Liver (tissue), 9 donors: ENCODE data around the gene SEMA4D. TPM values are rescaled to one million over a fixed set of nuclear protein-coding genes. Genes with fewer than 3 reads are reported as not detected.

Experiments
- DNase-seq: peaks from one replicate; pipeline ENCODE4 v3.0.0-alpha.2; 2017; ENCODE audit warnings: low spot score
- H3K27ac ChIP-seq, 2 donors: one replicate each; pipeline ENCODE4 v1.7.0; 2013; ENCODE audit warnings: inconsistent platforms in 2 of 2, low read length in 2 of 2, control low read depth in 1 of 2, low read depth in 1 of 2, mild to moderate bottlenecking in 1 of 2
- H3K27me3 ChIP-seq, 4 donors: one replicate each; pipeline versions ENCODE4 v1.6.1 to v1.7.0; 2013; ENCODE audit warnings: low read length in 3 of 4, inconsistent platforms in 1 of 4, mild to moderate bottlenecking in 1 of 4, moderate library complexity in 1 of 4; ENCODE audit not compliant: control insufficient read depth in 4 of 4, insufficient read depth in 4 of 4
- H3K36me3 ChIP-seq, 4 donors: one replicate each; pipeline versions ENCODE4 v1.6.1 to v1.7.0; 2013; ENCODE audit warnings: low read length in 3 of 4, mild to moderate bottlenecking in 3 of 4, low read depth in 1 of 4, moderate library complexity in 1 of 4; ENCODE audit not compliant: control insufficient read depth in 4 of 4, insufficient read depth in 3 of 4
- H3K4me1 ChIP-seq, 4 donors: one replicate each; pipeline versions ENCODE4 v1.6.1 to v1.7.0; 2013; ENCODE audit warnings: low read length in 3 of 4, mild to moderate bottlenecking in 3 of 4, moderate library complexity in 1 of 4; ENCODE audit not compliant: control insufficient read depth in 4 of 4, insufficient read depth in 4 of 4
- H3K4me3 ChIP-seq, 3 donors: one replicate each; pipeline versions ENCODE4 v1.6.1 to v1.7.0; 2013; ENCODE audit warnings: low read length in 3 of 3, control low read depth in 1 of 3, low read depth in 1 of 3, mild to moderate bottlenecking in 1 of 3
- H3K9ac ChIP-seq, 2 donors: one replicate each; pipeline ENCODE4 v1.7.0; 2013; ENCODE audit warnings: low read length in 2 of 2, mild to moderate bottlenecking in 2 of 2, moderate library complexity in 2 of 2, control low read depth in 1 of 2, low read depth in 1 of 2
- H3K9me3 ChIP-seq, 4 donors: one replicate each; pipeline versions ENCODE4 v1.6.1 to v1.7.0; 2013; ENCODE audit warnings: low read length in 3 of 4; ENCODE audit not compliant: control insufficient read depth in 4 of 4
- ATF3 ChIP-seq: IDR thresholded peaks from 2 replicates; pipeline ENCODE4 v1.6.1; 2016; ENCODE audit warnings: antibody characterized with exemption
- CTCF ChIP-seq: fragments of 150-350 bp; IDR thresholded peaks from 2 replicates; pipeline ENCODE4 v1.5.1; 2017; ENCODE audit warnings: improper control_type of control experiment, low read depth, low read length; ENCODE audit not compliant: missing input control
- EGR1 ChIP-seq, 2 donors: IDR thresholded peaks; 2 replicates each; pipeline ENCODE4 v1.6.1; 2016 to 2018; ENCODE audit warnings: antibody characterized with exemption in 2 of 2, low read depth in 2 of 2
- FOXA1 ChIP-seq: IDR thresholded peaks from 2 replicates; pipeline ENCODE4 v1.6.1; 2016; ENCODE audit warnings: antibody characterized with exemption
- FOXA2 ChIP-seq: IDR thresholded peaks from 2 replicates; pipeline ENCODE4 v1.6.1; 2016; ENCODE audit warnings: antibody characterized with exemption
- GABPA ChIP-seq, 2 donors: IDR thresholded peaks in 1 of 2; conservative IDR thresholded peaks in 1 of 2; 2 replicates each; pipeline ENCODE4 v1.6.1; 2016; ENCODE audit warnings: antibody characterized with exemption in 2 of 2, mild to moderate bottlenecking in 1 of 2, moderate library complexity in 1 of 2
- HNF4A ChIP-seq, 2 donors: conservative IDR thresholded peaks; 2 replicates each; pipeline ENCODE4 v1.6.1; 2016; ENCODE audit warnings: antibody characterized with exemption in 2 of 2, mild to moderate bottlenecking in 2 of 2
- HNF4G ChIP-seq: IDR thresholded peaks from 2 replicates; pipeline ENCODE4 v1.6.1; 2016; ENCODE audit warnings: antibody characterized with exemption
- JUND ChIP-seq, 2 donors: IDR thresholded peaks; 2 replicates each; pipeline ENCODE4 v1.6.1; 2016; ENCODE audit warnings: antibody characterized with exemption in 2 of 2
- NR2F2 ChIP-seq: IDR thresholded peaks from 2 replicates; pipeline ENCODE4 v1.6.1; 2016; ENCODE audit warnings: antibody characterized with exemption
- RAD21 ChIP-seq, 2 donors: IDR thresholded peaks; 2 replicates each; pipeline ENCODE4 v1.6.1; 2016; ENCODE audit warnings: antibody characterized with exemption in 2 of 2, mild to moderate bottlenecking in 2 of 2
- REST ChIP-seq: IDR thresholded peaks from 2 replicates; pipeline ENCODE4 v1.6.1; 2016; ENCODE audit warnings: antibody characterized with exemption, mild to moderate bottlenecking
- RXRA ChIP-seq, 2 donors: IDR thresholded peaks; 2 replicates each; pipeline ENCODE4 v1.6.1; 2017 to 2018; ENCODE audit warnings: antibody characterized with exemption in 2 of 2, mild to moderate bottlenecking in 1 of 2
- SP1 ChIP-seq: IDR thresholded peaks from 2 replicates; pipeline ENCODE4 v1.6.1; 2018; ENCODE audit warnings: antibody characterized with exemption, mild to moderate bottlenecking
- TAF1 ChIP-seq: conservative IDR thresholded peaks from 2 replicates; pipeline ENCODE4 v1.6.1; 2016; ENCODE audit warnings: antibody characterized with exemption, mild to moderate bottlenecking
- YY1 ChIP-seq: IDR thresholded peaks from 2 replicates; pipeline ENCODE4 v1.6.1; 2016; ENCODE audit warnings: antibody characterized with exemption, mild to moderate bottlenecking
- WGBS: extraction: QIAGEN DNeasy Blood & Tissue Kit; methylation state at CpG from one replicate; pipeline ENCODE4 v1.1.7; 2013; 5-methylcytosine and 5-hydroxymethylcytosine counted together
- polyA plus RNA-seq, 2 donors: library from polyadenylated mRNA; stranded (reverse) in 1 of 2; unstranded in 1 of 2; fragments of 200-250 nt in 1 of 2; fragments of >200 nt in 1 of 2; fragmentation: Nextera tagmentation in 1 of 2; extraction: Ambion mirVana in 1 of 2; gene quantifications; one replicate each; pipeline versions ENCODE4 v1.2.1 to v1.2.3, GENCODE V29; 2013 to 2015
- total RNA-seq, 2 donors: library from RNA; depleted of rRNA; stranded (reverse); fragments of >200 nt; gene quantifications; one replicate each; pipeline ENCODE4 v1.2.3, GENCODE V29; 2014
- TF ChIP-seq, protein P1 (sequence below): IDR thresholded peaks from 2 replicates; pipeline ENCODE4 v1.6.1; 2016; ENCODE audit warnings: antibody characterized with exemption
- TF ChIP-seq, protein P2 (sequence below): IDR thresholded peaks from 2 replicates; pipeline ENCODE4 v1.6.1; 2016; ENCODE audit warnings: antibody characterized with exemption
- donor health status: healthy.
- donor health status: healthy.
- donor health status: healthy.
- donor health status: healthy.
- donor health status: healthy.

SEMA4D gene
- total and polyA plus RNA-seq, 4 donors, result 1.4 to 12.0 (median 4.1) TPM

DNA sequence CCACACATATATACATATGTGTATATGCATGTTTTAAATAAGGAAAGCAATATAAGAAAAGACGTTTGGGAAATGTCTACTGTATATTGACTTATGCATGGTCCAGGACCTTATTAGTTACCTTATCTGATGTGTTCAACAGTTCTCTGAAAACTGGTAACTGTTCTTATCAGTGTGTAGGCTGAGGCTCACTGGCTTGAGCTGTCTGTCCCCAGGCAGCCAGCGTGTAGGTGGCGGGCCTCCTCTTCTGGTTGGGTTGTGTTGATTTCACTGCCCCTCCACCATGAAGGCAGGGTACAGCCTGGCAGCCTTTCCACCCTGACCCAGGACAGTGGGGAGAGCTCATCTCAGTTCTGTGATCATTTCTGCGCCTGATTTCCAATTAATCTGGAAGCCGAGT lies 38.7 kb upstream of the SEMA4D start:
- Histone ChIP-seq H3K36me3 (no peaks in the 10 kb centered on the region), H3K27me3 (no peaks in the 10 kb centered on the region), H3K9me3 (no peaks in the 10 kb centered on the region), H3K4me1 (peaks cover 3 to 7% (median 5%) of the 10 kb centered on the region in 4 donors), H3K9ac (peak overlapping the region in 1 of 2 donors; percentile 17), H3K4me3 (no peak overlapping the region), H3K27ac (peak overlapping the region in 1 of 2 donors; percentile 2)
- no peak for TF ChIP-seq EGR1 (IDR thresholded peaks at IDR 0.05; ENCODE audit: low read depth in 2 of 2)
- no peak for TF ChIP-seq YY1
- TF ChIP-seq ATF3, result no peak
- no peak for TF ChIP-seq HNF4G
- TF ChIP-seq RXRA (IDR thresholded peaks at IDR 0.05), result no peak
- TF ChIP-seq, protein P1, sequence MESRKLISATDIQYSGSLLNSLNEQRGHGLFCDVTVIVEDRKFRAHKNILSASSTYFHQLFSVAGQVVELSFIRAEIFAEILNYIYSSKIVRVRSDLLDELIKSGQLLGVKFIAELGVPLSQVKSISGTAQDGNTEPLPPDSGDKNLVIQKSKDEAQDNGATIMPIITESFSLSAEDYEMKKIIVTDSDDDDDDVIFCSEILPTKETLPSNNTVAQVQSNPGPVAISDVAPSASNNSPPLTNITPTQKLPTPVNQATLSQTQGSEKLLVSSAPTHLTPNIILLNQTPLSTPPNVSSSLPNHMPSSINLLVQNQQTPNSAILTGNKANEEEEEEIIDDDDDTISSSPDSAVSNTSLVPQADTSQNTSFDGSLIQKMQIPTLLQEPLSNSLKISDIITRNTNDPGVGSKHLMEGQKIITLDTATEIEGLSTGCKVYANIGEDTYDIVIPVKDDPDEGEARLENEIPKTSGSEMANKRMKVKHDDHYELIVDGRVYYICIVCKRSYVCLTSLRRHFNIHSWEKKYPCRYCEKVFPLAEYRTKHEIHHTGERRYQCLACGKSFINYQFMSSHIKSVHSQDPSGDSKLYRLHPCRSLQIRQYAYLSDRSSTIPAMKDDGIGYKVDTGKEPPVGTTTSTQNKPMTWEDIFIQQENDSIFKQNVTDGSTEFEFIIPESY, result no peak
- TF ChIP-seq RAD21 (IDR thresholded peaks at IDR 0.05), result no peak
- no peak for TF ChIP-seq HNF4A (conservative IDR thresholded peaks at IDR 0.05)
- TF ChIP-seq TAF1, result no peak
- no peak for TF ChIP-seq CTCF
- no peak for TF ChIP-seq SP1
- no peak for TF ChIP-seq JUND (IDR thresholded peaks at IDR 0.05)
- TF ChIP-seq, protein P2, sequence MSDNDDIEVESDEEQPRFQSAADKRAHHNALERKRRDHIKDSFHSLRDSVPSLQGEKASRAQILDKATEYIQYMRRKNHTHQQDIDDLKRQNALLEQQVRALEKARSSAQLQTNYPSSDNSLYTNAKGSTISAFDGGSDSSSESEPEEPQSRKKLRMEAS, result no peak
- TF ChIP-seq FOXA2, result no peak
- TF ChIP-seq REST, result no peak
- no peak for TF ChIP-seq FOXA1
- no peak for TF ChIP-seq NR2F2
- TF ChIP-seq GABPA (IDR thresholded peaks at IDR 0.05 in 1 of 2, conservative IDR thresholded peaks at IDR 0.05 in 1 of 2), result no peak
- WGBS, result 91% methylated on average over 5 of the region's 5 CpGs
- DNase-seq, result no peak
